ENCODE data around the gene KRT4. TPM values are rescaled to one million over a fixed set of nuclear protein-coding genes. Genes with fewer than 3 reads are reported as not detected.

Gene KRT4
- total and polyA plus RNA-seq, 2 experiments from 2014 or later, result not detected

DNA sequence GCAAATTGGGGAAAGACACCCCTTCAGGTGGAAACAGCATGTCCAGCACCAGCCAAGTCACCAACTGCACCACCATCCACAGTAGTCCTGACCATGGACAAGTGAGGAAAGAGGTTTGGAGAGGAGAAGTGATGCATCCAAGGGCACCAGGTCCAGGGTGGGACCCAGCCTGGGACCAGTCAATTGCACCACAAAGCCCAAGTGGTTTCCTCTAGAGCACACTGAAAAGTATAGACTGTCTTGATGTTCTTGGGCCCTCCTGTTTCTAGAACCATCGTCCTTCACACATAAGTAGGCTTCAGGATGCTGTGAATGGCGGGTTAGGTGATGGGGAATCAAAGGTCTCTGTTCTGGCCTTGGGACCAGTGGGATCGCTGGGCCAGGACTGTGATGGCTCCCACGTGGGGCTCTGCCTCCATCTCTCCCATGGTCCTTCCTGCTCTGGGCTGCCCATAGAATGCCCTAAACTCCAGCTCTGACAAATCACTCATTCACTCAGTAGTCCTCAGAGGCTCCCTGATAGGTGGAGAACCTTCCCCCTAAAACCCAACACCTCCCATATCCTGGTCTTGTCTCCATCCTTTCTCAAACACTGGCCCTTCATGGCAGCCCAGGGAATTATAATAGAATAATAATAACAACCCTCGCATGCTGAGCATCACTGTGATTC, 11.0 kb upstream of the KRT4 start:
- H3F3A ChIP-seq (replicated peaks; ENCODE audit: low read depth), result no peaks in the 10 kb centered on the region
- no peaks in the 10 kb centered on the region for H3K27me3 ChIP-seq (ENCODE audit: insufficient read depth)
- no peaks in the 10 kb centered on the region; the same call in 2 of the 3 replicates for H3K4me1 Mint-ChIP-seq
- H3K36me3 Mint-ChIP-seq (ENCODE audit: low read depth), result no peaks in the 10 kb centered on the region
- H3K36me3 ChIP-seq (ENCODE audit: insufficient read depth), result no peaks in the 10 kb centered on the region
- no peak overlapping the region for H3K4me2 ChIP-seq
- H3K27ac Mint-ChIP-seq, result no peak overlapping the region
- no peaks in the 10 kb centered on the region for H4K20me1 ChIP-seq (replicated peaks; ENCODE audit: insufficient read depth)
- no peaks in the 10 kb centered on the region for H3K4me1 ChIP-seq (ENCODE audit: insufficient read depth)
- ATAC-seq, result no peak
- no peak overlapping the region for H3K4me3 ChIP-seq
- H3K9me3 Mint-ChIP-seq, result no peaks in the 10 kb centered on the region; the same call in 1 of the 3 replicates
- H3K79me2 ChIP-seq (replicated peaks; ENCODE audit: insufficient read depth), result no peaks in the 10 kb centered on the region
- H3K9me2 ChIP-seq (ENCODE audit: insufficient read depth), result peaks cover 13% of the 10 kb centered on the region; the same call in 1 of the 2 replicates
- no peak overlapping the region for H3K4me3 Mint-ChIP-seq
- H3K27ac ChIP-seq (ENCODE audit: low read depth), result no peak overlapping the region
- no peak overlapping the region for H2AFZ ChIP-seq
- no peaks in the 10 kb centered on the region for H3K27me3 Mint-ChIP-seq (ENCODE audit: insufficient read depth, low read depth, poor library complexity)
- no peak for DNase-seq (ENCODE audit: low spot score)
- no peak for TF ChIP-seq CREB1 (CRISPR knock-in tag; IDR thresholded peaks at IDR 0.05; ENCODE audit: low read depth)
- no peak for TF ChIP-seq POLR2AphosphoS5 (IDR thresholded peaks at IDR 0.05; ENCODE audit: low read depth)
- no peak for TF ChIP-seq NANOG (IDR thresholded peaks at IDR 0.05; ENCODE audit: borderline replicate concordance)
- TF ChIP-seq ZNF331 (CRISPR knock-in tag; IDR thresholded peaks at IDR 0.05; ENCODE audit: low read depth), result no peak
- no peak for TF ChIP-seq JUNB (IDR thresholded peaks at IDR 0.05; ENCODE audit: unreplicated experiment)
- TF ChIP-seq EZH2 (IDR thresholded peaks at IDR 0.05; ENCODE audit: low read depth, unreplicated experiment), result no peak
- no peak for TF ChIP-seq ZNF462 (CRISPR knock-in tag; IDR thresholded peaks at IDR 0.05)
